ENCODE data around the gene MEF2C.
"Not testable (repeated sequence)": the region's sequence is repeated elsewhere in the genome, so short reads cannot be mapped to it uniquely, and the experiment has no call there.

DNA sequence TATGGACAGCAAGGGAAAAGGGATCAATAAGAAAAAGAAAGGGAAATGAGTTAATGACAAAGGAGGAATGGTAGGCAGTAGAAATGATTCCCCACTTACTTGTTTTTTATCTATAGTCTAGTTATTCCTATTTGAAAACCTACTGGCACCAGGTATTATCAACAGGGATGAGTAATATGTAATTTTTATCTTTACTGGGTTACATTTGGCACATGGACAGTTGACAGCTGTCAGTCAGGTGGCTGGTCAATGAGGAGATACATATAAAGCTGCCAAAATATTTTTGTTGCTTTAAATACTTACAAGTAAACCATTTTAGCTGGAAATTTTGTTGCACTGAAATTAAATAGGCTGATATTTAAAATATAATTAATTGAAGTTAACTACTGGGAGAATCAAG is 18.1 kb upstream of the MEF2C start:
- not testable (repeated sequence) for TF ChIP-seq POLR2AphosphoS5 (IDR thresholded peaks at IDR 0.05); SMC3 (conservative IDR thresholded peaks at IDR 0.05; ENCODE audit: poor library complexity)
